ENCODE data around the gene CRB2.

DNA sequence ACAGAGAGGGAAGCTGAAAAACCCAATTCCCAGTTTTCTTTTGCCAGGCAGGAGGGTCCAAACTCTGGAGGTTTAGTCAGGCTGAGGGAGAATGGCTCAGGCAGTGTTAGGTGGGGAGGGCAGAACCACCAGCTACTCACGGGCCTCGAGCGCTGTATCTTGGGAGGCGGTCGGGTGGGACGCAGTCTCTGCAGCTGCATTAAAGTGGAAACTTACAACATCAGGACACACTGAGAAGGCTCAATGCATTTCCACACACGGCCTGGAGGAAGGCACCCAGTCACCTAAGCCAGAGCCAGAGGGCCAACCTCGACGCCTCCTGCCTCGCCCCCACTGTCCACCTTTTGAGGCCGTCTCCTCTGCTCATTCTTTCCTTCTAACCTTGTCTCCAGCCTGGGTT, 55.6 kb downstream of the CRB2 start:
- TF ChIP-seq, protein P1, sequence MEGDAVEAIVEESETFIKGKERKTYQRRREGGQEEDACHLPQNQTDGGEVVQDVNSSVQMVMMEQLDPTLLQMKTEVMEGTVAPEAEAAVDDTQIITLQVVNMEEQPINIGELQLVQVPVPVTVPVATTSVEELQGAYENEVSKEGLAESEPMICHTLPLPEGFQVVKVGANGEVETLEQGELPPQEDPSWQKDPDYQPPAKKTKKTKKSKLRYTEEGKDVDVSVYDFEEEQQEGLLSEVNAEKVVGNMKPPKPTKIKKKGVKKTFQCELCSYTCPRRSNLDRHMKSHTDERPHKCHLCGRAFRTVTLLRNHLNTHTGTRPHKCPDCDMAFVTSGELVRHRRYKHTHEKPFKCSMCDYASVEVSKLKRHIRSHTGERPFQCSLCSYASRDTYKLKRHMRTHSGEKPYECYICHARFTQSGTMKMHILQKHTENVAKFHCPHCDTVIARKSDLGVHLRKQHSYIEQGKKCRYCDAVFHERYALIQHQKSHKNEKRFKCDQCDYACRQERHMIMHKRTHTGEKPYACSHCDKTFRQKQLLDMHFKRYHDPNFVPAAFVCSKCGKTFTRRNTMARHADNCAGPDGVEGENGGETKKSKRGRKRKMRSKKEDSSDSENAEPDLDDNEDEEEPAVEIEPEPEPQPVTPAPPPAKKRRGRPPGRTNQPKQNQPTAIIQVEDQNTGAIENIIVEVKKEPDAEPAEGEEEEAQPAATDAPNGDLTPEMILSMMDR (IDR thresholded peaks at IDR 0.05; ENCODE audit: low read length) = no peak
- no peak for TF ChIP-seq EZH2 (optimal IDR thresholded peaks at IDR 0.05; ENCODE audit: low read depth, low read length)

Measured in MM.1S (cell line).